PC-9 (cell line): ENCODE results near the gene MYL4.
"Not testable (repeated sequence)": the region's sequence is repeated elsewhere in the genome, so short reads cannot be mapped to it uniquely, and the experiment has no call there.

ENCODE experiments used
- CTCF ChIP-seq: fragments of 200-600 bp; sonication (generic); conservative IDR thresholded peaks from 2 replicates; pipeline ENCODE4 v1.6.1; 2017; ENCODE audit warnings: mixed run types, antibody characterized with exemption, mild to moderate bottlenecking, moderate library complexity
- EZH2 ChIP-seq: fragments of 200-600 bp; sonication (generic); IDR thresholded peaks from 2 replicates; pipeline ENCODE4 v1.8.0; 2017; ENCODE audit warnings: antibody characterized with exemption, low read depth

GRCh38 chr17:47217279-47217678 is 8.1 kb downstream of the MYL4 start:
- TF ChIP-seq CTCF, EZH2: not testable (repeated sequence)
